H1 (cell line): ENCODE data around the gene RAB7B. TPM values are rescaled to one million over a fixed set of nuclear protein-coding genes. Genes with fewer than 3 reads are reported as not detected.

ENCODE experiments used
- CBX5 ChIP-seq: fragments of 300-800, 300-1000 bp; sonication (generic); IDR thresholded peaks from 2 replicates; pipeline ENCODE4 v1.7.1; 2016; ENCODE audit warnings: antibody characterized with exemption, low read length, low read depth
- HDAC2 ChIP-seq, 2 experiments: fragments of 300-600 bp in 1 of 2; sonication (generic) in 1 of 2; IDR thresholded peaks; 2 replicates each; pipeline ENCODE4 v1.6.1; 2011 to 2012; ENCODE audit warnings: low read depth in 2 of 2, low read length in 2 of 2, mild to moderate bottlenecking in 2 of 2, moderate library complexity in 2 of 2, borderline replicate concordance in 1 of 2, inconsistent platforms in 1 of 2
- KDM4A ChIP-seq: IDR thresholded peaks from one replicate; pipeline ENCODE4 v1.7.1; 2012; ENCODE audit warnings: low read depth, mild to moderate bottlenecking, moderate library complexity, low read length, inconsistent platforms; ENCODE audit not compliant: severe bottlenecking
- SUZ12 ChIP-seq: fragments of 200-600 bp; sonication (generic); IDR thresholded peaks from 2 replicates; pipeline ENCODE4 v1.6.1; 2012; ENCODE audit warnings: mild to moderate bottlenecking, inconsistent platforms, low read length, moderate library complexity, mixed read lengths
- TAF7 ChIP-seq: optimal IDR thresholded peaks from 2 replicates; pipeline ENCODE3; 2011; ENCODE audit warnings: low read depth, mild to moderate bottlenecking, inconsistent platforms, low read length, moderate library complexity, borderline replicate concordance
- polyA plus RNA-seq, 7 experiments: library from polyadenylated mRNA; depleted of rRNA in 3 of 7; stranded (reverse) in 5 of 7; unstranded in 2 of 7; fragments of >200 nt in 5 of 7; fragments of 200-250 nt in 2 of 7; gene quantifications; 1 replicate in 5 of 7; 2 replicates in 1 of 7; 4 replicates in 1 of 7; pipeline versions ENCODE4 v1.2.1 to v1.2.3, GENCODE V29; 2011 to 2013; ENCODE audit warnings: missing spikeins in 2 of 7, mixed read lengths in 2 of 7
- total RNA-seq: library from RNA; stranded (reverse); fragmentation: NEBNext Ultra II Directional; extraction: Animal tissue kit (Norgen Biotek cat#: 25700); gene quantifications from 2 replicates; pipeline ENCODE4 v1.2.1, GENCODE V29; 2021

Gene RAB7B
- total and polyA plus RNA-seq, 2 of the 8 experiments (the other 6 are each of a cell fraction or from before 2014, with no cell fraction given), result 0.05 TPM; not detected in 1

DNA sequence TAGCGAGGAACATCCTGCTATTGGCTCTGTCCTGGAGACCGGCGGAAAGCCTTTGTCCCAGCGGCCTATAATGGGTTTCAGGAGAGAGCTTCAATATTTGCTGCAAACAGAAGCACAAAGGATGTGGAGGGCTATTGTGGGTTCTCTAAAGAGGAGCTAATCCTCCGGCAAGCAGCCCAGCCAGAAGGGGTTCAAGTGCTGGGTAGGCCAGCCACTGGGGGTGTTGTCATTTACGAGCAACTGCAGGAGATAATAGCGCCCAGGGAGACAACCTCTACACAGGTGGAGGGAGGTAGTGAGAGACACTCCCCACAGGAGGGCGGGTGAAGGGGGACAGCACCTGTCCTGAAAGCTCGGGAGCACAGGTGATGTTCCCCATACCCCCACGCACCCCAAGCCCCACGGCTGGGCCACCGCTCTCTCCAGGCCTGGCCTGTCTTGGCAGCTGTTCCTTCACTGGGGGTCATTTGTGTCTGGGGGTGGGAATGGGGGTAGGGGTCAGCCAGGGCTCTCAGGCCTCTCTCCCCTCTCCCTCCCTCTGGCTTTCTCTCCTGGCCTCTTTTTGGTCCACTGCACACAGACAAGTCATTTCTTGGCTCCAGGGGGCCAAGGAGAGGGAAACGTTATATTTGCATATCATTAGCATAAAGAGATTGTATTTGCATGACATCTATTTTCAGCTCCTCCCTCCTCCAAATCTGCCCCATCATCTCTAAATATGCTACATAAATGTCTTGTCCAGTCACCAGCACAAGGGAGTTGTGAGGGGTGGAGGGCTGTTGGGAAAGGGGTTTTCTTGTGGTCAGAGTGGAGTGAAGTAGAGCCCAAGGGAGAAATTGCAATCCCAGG is 37.9 kb downstream of the RAB7B start (continued):
- TF ChIP-seq CBX5 (no peak), KDM4A (no peak), SUZ12 (no peak), HDAC2 (IDR thresholded peaks at IDR 0.05; ENCODE audit: borderline replicate concordance in 1 of 2, low read depth in 2 of 2, low read length in 2 of 2) (no peak), TAF7 (no peak)
